C4-2B (cell line): ENCODE measurements around the gene CDC42BPA.

ENCODE experiments used
- H3K27ac ChIP-seq: fragments of 450-650 bp; 2 replicates; pipeline ENCODE4 v1.5.1; 2017
- ZFX ChIP-seq: fragments of 450-650 bp; IDR thresholded peaks from 2 replicates; pipeline ENCODE4 v1.6.1; 2017
- TF ChIP-seq, protein P1 (sequence below): fragments of 450-650 bp; conservative IDR thresholded peaks from 2 replicates; pipeline ENCODE4 v1.5.1; 2017; ENCODE audit warnings: mild to moderate bottlenecking

Gene CDC42BPA

DNA sequence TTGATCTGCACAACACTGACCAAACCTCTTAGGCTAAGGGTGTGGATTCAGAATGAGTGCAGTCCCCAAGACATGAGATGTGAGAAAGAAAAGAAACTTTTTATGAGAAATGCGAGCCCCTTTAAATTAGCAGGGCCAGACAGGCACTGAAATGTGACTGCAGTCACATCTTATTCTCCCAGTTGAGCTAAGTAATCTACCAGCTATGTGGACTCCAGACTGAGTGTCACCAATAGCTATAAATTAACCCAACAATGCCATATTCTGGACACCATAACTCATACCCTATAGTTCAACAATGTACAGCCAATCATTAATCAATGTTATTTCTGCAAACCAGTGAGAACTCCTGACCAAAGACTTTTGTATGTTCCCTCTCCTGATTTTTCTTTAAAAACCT lies 225.0 kb downstream of the CDC42BPA start:
- no peak overlapping the region for H3K27ac ChIP-seq
- TF ChIP-seq, protein P1, sequence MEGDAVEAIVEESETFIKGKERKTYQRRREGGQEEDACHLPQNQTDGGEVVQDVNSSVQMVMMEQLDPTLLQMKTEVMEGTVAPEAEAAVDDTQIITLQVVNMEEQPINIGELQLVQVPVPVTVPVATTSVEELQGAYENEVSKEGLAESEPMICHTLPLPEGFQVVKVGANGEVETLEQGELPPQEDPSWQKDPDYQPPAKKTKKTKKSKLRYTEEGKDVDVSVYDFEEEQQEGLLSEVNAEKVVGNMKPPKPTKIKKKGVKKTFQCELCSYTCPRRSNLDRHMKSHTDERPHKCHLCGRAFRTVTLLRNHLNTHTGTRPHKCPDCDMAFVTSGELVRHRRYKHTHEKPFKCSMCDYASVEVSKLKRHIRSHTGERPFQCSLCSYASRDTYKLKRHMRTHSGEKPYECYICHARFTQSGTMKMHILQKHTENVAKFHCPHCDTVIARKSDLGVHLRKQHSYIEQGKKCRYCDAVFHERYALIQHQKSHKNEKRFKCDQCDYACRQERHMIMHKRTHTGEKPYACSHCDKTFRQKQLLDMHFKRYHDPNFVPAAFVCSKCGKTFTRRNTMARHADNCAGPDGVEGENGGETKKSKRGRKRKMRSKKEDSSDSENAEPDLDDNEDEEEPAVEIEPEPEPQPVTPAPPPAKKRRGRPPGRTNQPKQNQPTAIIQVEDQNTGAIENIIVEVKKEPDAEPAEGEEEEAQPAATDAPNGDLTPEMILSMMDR: no peak
- no peak for TF ChIP-seq ZFX

DNA sequence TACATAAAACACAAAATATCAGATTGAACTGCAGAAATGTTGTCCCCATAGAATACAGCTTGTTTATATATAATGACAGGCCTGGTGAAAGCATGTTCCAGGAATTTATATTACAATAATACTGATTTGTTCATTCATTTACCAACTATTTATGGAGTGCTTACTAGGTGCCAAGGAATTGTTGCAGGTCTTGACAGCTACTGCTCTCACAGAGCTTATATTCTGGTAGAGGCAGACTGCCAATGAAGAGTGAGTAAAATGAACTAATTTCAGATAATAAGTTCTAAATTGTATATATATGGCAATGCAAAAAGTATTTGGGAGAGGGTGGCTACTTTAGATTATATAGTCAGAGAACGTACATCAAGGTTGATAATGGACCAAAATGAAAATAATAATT lies 226.2 kb downstream of the CDC42BPA start:
- H3K27ac ChIP-seq: no peak overlapping the region
- TF ChIP-seq, protein P1: no peak
- no peak for TF ChIP-seq ZFX

DNA sequence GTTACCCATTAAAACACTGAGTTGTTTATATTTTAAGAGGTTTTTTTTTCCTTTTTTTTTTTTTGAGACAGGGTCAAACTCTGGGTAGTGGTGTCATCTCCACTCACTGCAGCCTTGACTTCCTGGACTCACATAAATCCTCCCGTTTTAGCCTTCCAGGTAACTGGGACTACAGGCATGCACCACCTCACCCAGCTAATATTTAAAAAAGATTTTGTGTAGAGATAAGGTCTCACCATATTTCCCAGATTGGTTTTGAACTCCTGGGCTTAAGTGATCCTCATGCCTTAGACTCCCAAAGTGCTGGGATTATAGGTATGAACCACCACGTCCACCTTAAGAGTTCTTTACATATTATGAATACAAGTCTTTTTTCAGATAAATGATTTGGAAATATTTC lies 231.7 kb downstream of the CDC42BPA start:
- H3K27ac ChIP-seq: no peak overlapping the region
- TF ChIP-seq, protein P1: no peak

DNA sequence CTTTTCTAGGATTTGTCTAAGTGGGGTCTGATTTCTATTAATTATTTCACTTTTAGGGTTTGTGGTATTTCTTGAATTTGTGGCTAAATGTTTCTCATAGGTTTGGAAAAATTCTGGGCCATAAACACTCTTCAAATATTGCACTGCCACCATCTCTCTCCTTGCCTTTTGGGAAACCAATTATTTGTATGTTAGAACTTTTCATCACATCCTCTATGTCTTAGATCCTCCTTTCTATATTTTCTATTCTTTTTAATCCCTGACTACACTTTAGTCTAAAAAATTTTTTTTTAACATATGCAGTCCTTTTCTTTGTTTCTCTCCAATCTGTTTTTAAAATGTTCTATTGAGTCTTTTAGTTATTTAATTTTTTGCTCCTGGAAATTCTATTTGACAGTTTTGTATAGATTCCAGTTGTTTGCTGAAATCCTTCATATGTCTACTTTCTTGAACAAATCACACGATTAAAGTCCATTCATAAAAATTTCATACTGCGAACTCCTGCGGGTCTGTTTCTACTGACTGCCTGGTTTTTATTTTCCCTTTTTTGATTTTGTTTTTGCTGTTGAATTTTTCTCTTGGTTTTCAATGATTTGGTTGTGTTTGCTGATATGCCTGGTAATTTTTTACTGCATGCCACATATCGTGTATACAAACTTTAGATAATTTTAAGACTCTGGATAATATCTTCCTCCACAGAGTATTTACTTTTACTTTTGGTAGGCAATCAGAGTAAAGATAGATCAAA lies 235.1 kb downstream of the CDC42BPA start:
- no peak overlapping the region for H3K27ac ChIP-seq
- TF ChIP-seq, protein P1: no peak
- no peak for TF ChIP-seq ZFX

DNA sequence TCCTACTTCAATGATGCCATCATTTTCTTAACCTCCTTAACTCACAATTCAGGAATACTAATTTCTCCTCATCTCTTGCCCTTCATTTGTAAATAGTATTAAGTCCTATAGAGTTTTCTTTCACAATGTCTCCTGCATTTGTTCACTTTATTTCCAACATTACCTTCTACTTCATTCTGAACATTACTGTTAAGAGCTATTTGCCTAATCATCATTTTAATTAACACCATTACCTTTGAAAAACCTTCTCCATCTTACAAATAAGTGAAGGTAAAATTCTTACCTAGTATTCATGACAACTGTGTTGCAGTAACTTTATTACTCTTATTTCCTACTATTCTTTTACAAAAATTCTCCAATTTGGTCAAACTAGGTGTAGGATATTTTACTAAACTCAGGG lies 240.5 kb downstream of the CDC42BPA start:
- no peak overlapping the region for H3K27ac ChIP-seq
- TF ChIP-seq, protein P1: no peak
- TF ChIP-seq ZFX: no peak

DNA sequence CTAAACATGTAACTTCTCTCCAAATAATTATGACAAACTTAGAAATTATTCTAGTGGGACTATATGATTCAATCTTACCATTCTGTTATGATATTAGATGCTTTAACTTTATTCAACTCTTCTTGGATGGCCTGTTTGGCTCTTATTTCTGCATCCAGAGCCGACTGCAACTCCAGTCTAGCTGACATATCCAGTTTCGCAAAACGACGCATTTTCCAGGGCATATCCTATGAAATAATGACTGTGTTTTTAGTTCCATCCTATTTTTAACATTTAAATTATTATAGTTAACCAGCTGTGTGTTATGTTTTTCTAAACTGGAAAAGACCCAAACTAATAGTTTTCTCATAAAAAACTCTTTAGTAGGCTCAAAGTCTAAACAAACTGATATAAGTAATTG lies 244.5 kb downstream of the CDC42BPA start:
- no peak for TF ChIP-seq ZFX
- TF ChIP-seq, protein P1: no peak
- H3K27ac ChIP-seq: no peak overlapping the region

DNA sequence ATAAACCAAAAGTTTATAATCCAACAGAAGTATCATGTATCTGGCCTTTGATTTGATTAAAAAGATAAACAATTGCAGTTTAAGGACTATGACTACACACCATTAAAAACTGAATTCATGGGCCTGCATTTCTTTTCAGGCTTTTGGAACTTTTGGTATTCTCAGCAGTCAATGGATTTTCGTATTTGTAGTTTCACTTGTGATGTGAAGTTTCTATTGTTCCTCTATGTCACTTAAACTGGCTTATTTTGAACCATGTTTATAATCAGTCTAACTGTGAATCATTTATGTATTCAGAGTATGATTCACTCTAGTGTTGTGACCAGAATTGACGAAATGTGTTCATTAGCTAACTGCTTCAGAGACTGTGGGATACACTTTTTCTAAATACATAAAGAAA lies 245.3 kb downstream of the CDC42BPA start:
- TF ChIP-seq, protein P1: no peak
- no peak for TF ChIP-seq ZFX
- no peak overlapping the region for H3K27ac ChIP-seq
